ENCODE measurements around the gene R3HDML. TPM values are rescaled to one million over a fixed set of nuclear protein-coding genes. Genes with fewer than 3 reads are reported as not detected.
A peak's percentile ranks its signal among the peaks of the same experiment; 100 is the strongest.

Gene R3HDML
- total and polyA plus RNA-seq, 2 of the 13 experiments (the other 11 are each of a cell fraction or from before 2014, with no cell fraction given) = not detected

DNA sequence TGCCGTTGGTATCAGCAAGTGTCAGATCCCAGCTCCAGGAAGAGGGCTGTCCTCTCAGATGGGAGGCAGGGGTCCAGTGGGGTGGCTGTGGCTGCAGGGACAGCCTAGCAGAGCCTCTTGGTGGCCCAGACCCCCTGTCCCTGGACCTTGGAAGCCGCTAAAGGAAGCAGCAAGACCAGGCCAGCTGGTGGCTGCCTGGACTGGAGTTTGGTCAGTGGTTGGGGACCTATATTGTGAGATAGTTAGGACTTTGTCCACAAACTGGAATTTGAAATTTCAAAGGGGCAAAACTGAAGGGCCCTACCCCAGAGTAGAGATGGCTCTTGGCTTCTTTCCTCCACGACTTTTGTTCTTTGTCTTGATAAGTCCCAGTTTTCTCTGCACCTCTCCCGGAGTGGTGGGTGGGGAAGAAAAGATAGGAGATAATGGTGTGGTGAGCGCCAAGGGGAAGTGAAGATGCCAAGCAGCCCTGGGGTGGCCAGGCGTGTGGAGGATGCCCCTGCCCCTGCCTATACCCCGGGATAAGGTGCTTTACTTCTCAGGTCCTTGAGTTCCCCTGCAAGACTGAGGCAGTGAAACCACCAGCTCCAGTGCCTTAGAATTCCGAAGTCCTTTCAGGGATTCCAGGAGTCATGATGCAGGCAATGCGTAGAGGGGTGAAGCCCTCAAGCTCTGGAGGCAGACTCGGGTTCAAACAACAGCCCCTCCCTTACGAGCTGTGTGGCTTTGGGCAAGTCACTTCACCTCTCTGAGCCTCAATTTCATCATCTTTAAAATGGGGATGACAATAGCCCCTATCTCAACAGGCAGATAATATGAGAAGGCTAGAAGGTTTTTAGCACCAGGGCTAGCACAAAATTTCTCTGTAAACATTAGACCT, 58.9 kb downstream of the R3HDML start (continued):
- TF ChIP-seq ZNF292 (CRISPR knock-in tag; IDR thresholded peaks at IDR 0.05; ENCODE audit: borderline replicate concordance, low read depth) = 0 out of 2 replicates have a peak, but pooled peaks have one; percentile 13
- no peak for TF ChIP-seq ZNF775 (CRISPR knock-in tag; IDR thresholded peaks at IDR 0.05; ENCODE audit: borderline replicate concordance)
- TF ChIP-seq, protein P1, sequence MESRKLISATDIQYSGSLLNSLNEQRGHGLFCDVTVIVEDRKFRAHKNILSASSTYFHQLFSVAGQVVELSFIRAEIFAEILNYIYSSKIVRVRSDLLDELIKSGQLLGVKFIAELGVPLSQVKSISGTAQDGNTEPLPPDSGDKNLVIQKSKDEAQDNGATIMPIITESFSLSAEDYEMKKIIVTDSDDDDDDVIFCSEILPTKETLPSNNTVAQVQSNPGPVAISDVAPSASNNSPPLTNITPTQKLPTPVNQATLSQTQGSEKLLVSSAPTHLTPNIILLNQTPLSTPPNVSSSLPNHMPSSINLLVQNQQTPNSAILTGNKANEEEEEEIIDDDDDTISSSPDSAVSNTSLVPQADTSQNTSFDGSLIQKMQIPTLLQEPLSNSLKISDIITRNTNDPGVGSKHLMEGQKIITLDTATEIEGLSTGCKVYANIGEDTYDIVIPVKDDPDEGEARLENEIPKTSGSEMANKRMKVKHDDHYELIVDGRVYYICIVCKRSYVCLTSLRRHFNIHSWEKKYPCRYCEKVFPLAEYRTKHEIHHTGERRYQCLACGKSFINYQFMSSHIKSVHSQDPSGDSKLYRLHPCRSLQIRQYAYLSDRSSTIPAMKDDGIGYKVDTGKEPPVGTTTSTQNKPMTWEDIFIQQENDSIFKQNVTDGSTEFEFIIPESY (CRISPR knock-in tag; IDR thresholded peaks at IDR 0.05) = no peak
- TF ChIP-seq ZNF225 (CRISPR knock-in tag; IDR thresholded peaks at IDR 0.05) = peak; percentile 69; the same call in 1 of the 2 replicates
- peak; percentile 96 for TF ChIP-seq ZMYM3 (CRISPR knock-in tag; IDR thresholded peaks at IDR 0.05)
- TF ChIP-seq MIXL1 (CRISPR knock-in tag; IDR thresholded peaks at IDR 0.05) = no peak
- TF ChIP-seq, protein P2, sequence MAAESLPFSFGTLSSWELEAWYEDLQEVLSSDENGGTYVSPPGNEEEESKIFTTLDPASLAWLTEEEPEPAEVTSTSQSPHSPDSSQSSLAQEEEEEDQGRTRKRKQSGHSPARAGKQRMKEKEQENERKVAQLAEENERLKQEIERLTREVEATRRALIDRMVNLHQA (CRISPR knock-in tag; IDR thresholded peaks at IDR 0.05) = no peak
- TF ChIP-seq ZSCAN31 (CRISPR knock-in tag; IDR thresholded peaks at IDR 0.05; ENCODE audit: low read depth) = peak; percentile 37
- no peak for TF ChIP-seq MYNN (CRISPR knock-in tag; IDR thresholded peaks at IDR 0.05; ENCODE audit: low read depth)
- no peak; the same call in 1 of the 2 replicates for TF ChIP-seq SOX13 (IDR thresholded peaks at IDR 0.05)
- TF ChIP-seq SOX13 (CRISPR knock-in tag; conservative IDR thresholded peaks at IDR 0.05 in 1 of 2, IDR thresholded peaks at IDR 0.05 in 1 of 2) = peak in 1 of 2 experiments; percentile 5; a peak in 1 of 4 replicates
- no peak for TF ChIP-seq RBFOX2 (IDR thresholded peaks at IDR 0.05; ENCODE audit: low read depth, low read length)
- 0 out of 2 replicates have a peak, but pooled peaks have one; percentile 13 for TF ChIP-seq MYC (CRISPR knock-in tag; IDR thresholded peaks at IDR 0.05; ENCODE audit: borderline replicate concordance)
- TF ChIP-seq SPEN (CRISPR knock-in tag; IDR thresholded peaks at IDR 0.05; ENCODE audit: low read depth) = 0 out of 2 replicates have a peak, but pooled peaks have one; percentile 3
- TF ChIP-seq PRPF4 (IDR thresholded peaks at IDR 0.05; ENCODE audit: low read depth, low read length, poor library complexity, severe bottlenecking) = no peak
- TF ChIP-seq, protein P3, sequence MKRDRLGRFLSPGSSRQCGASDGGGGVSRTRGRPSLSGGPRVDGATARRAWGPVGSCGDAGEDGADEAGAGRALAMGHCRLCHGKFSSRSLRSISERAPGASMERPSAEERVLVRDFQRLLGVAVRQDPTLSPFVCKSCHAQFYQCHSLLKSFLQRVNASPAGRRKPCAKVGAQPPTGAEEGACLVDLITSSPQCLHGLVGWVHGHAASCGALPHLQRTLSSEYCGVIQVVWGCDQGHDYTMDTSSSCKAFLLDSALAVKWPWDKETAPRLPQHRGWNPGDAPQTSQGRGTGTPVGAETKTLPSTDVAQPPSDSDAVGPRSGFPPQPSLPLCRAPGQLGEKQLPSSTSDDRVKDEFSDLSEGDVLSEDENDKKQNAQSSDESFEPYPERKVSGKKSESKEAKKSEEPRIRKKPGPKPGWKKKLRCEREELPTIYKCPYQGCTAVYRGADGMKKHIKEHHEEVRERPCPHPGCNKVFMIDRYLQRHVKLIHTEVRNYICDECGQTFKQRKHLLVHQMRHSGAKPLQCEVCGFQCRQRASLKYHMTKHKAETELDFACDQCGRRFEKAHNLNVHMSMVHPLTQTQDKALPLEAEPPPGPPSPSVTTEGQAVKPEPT (CRISPR knock-in tag; IDR thresholded peaks at IDR 0.05; ENCODE audit: low read depth) = no peak
- TF ChIP-seq CBX2 (IDR thresholded peaks at IDR 0.05; ENCODE audit: low read depth, low read length) = no peak
- TF ChIP-seq CBX2 (CRISPR knock-in tag; IDR thresholded peaks at IDR 0.05; ENCODE audit: low read depth) = peak; percentile 22; the same call in 1 of the 2 replicates
- TF ChIP-seq KDM5B (CRISPR knock-in tag; IDR thresholded peaks at IDR 0.05; ENCODE audit: borderline replicate concordance) = peak; percentile 22; the same call in 1 of the 2 replicates
- TF ChIP-seq ADNP (CRISPR knock-in tag; IDR thresholded peaks at IDR 0.05) = peak; percentile 86
- TF ChIP-seq, protein P4, sequence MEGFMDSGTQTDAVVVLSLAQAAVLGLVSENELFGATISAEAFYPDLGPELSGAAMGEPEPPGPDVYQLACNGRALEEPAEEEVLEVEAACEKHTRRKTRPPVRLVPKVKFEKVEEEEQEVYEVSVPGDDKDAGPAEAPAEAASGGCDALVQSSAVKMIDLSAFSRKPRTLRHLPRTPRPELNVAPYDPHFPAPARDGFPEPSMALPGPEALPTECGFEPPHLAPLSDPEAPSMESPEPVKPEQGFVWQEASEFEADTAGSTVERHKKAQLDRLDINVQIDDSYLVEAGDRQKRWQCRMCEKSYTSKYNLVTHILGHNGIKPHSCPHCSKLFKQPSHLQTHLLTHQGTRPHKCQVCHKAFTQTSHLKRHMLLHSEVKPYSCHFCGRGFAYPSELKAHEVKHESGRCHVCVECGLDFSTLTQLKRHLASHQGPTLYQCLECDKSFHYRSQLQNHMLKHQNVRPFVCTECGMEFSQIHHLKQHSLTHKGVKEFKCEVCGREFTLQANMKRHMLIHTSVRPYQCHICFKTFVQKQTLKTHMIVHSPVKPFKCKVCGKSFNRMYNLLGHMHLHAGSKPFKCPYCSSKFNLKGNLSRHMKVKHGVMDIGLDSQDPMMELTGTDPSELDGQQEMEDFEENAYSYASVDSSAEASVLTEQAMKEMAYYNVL (CRISPR knock-in tag; IDR thresholded peaks at IDR 0.05; ENCODE audit: borderline replicate concordance) = no peak
- TF ChIP-seq PHF21A (CRISPR knock-in tag; IDR thresholded peaks at IDR 0.05) = no peak
- TF ChIP-seq ARNT2 (CRISPR knock-in tag; IDR thresholded peaks at IDR 0.05; ENCODE audit: low read depth) = peak; percentile 27

Measured in HepG2 (cell line).